BLaER1 (cell line): ENCODE results near the gene LCLAT1.

Source experiments
- H3K27ac ChIP-seq: shearing (Covaris generic); formaldehyde crosslinking; 2 replicates; pipeline ENCODE4 v1.8.1; 2022
- H3K27me3 ChIP-seq: shearing (Covaris generic); formaldehyde crosslinking; 2 replicates; pipeline ENCODE4 v1.8.1; 2022
- H3K36me3 ChIP-seq: shearing (Covaris generic); formaldehyde crosslinking; 2 replicates; pipeline ENCODE4 v1.8.1; 2022
- H3K4me1 ChIP-seq: shearing (Covaris generic); formaldehyde crosslinking; 2 replicates; pipeline ENCODE4 v1.8.1; 2022
- H3K4me2 ChIP-seq: shearing (Covaris generic); formaldehyde crosslinking; 2 replicates; pipeline ENCODE4 v1.8.1; 2022
- H3K4me3 ChIP-seq: shearing (Covaris generic); formaldehyde crosslinking; 2 replicates; pipeline ENCODE4 v1.8.1; 2022
- H3K9ac ChIP-seq: shearing (Covaris generic); formaldehyde crosslinking; 2 replicates; pipeline ENCODE4 v1.8.1; 2022
- H3K9me3 ChIP-seq: shearing (Covaris generic); formaldehyde crosslinking; 2 replicates; pipeline ENCODE4 v1.8.1; 2022
- H4K20me1 ChIP-seq: shearing (Covaris generic); formaldehyde crosslinking; 2 replicates; pipeline ENCODE4 v1.8.1; 2022
- Cebpa-rat ChIP-seq: shearing (Covaris generic); IDR thresholded peaks from 2 replicates; pipeline ENCODE4 v1.8.1; 2022

LCLAT1 gene

DNA sequence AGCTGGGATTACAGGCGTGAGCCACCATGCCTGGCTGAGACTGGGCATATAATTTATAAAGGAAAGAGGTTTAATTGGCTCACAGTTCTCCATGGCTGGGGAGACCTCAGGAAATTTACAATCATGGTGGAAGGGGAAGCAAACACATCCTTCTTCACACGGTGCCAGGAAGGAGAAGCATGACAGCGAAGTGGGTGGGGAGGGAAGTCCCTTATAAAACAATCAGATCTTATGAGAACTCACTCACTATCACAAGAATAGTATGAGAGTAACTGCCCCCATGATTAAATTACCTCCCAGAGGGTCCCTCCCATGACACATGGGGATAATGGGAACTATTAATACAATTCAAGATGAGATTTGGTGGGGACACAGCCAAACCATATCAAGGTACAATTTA lies 7.8 kb upstream of the LCLAT1 start:
- Histone ChIP-seq H3K4me2 (no peak overlapping the region), H3K27ac (no peak overlapping the region), H4K20me1 (no peaks in the 10 kb centered on the region), H3K4me1 (no peaks in the 10 kb centered on the region), H3K36me3 (no peaks in the 10 kb centered on the region), H3K9ac (no peak overlapping the region), H3K4me3 (no peak overlapping the region), H3K9me3 (no peaks in the 10 kb centered on the region), H3K27me3 (no peaks in the 10 kb centered on the region)
- no peak for TF ChIP-seq Cebpa-rat

DNA sequence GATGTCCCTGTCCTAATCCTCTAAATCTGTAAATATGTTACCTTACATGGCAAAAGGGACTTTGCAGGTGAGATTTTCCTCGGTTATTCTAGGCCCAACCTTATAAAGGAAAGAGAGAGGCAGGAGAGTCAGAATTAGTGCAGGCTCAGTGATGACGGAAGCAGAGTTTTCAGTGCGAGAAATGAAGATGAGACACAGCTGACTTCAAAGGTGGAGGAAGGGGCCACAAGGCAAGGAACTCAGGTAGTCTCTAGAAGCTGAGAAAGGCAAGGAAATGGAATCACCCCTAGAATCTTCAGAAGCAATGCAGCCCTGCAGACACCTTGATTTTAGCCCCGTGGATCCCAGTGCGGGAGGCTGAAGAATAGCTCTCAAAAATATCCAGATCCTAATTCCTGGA lies 7.2 kb upstream of the LCLAT1 start:
- Histone ChIP-seq H3K36me3 (no peaks in the 10 kb centered on the region), H3K4me1 (no peaks in the 10 kb centered on the region), H3K4me2 (no peak overlapping the region), H3K9me3 (no peaks in the 10 kb centered on the region), H4K20me1 (no peaks in the 10 kb centered on the region), H3K4me3 (no peak overlapping the region), H3K27me3 (no peaks in the 10 kb centered on the region), H3K9ac (no peak overlapping the region), H3K27ac (no peak overlapping the region)
- no peak for TF ChIP-seq Cebpa-rat

DNA sequence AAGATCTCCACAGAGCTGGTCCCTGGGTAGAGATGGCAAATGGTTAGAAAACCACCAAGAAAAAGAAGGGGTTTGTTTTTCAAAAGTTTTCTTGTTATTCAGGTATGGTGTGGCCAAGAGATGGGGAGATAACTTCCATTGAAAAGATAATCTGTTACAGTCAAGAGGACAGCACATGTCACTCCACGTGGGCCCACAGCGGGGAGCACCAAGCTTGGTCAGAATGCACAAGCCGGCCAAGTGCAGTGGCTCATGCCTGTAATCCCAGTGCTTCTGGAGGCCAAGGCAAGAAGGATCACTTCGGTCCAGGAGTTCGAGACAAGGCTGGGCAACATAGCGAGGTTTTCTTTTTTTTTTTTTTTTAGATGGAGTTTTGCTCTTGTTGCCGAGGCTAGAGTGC lies 6.0 kb upstream of the LCLAT1 start:
- no peak overlapping the region for H3K27ac ChIP-seq
- H3K9me3 ChIP-seq, result no peaks in the 10 kb centered on the region
- no peak overlapping the region for H3K9ac ChIP-seq
- TF ChIP-seq Cebpa-rat, result no peak
- H3K36me3 ChIP-seq, result no peaks in the 10 kb centered on the region
- no peaks in the 10 kb centered on the region for H3K4me1 ChIP-seq
- H4K20me1 ChIP-seq, result no peaks in the 10 kb centered on the region
- no peak overlapping the region for H3K4me2 ChIP-seq
- H3K27me3 ChIP-seq, result no peaks in the 10 kb centered on the region
- H3K4me3 ChIP-seq, result no peak overlapping the region

DNA sequence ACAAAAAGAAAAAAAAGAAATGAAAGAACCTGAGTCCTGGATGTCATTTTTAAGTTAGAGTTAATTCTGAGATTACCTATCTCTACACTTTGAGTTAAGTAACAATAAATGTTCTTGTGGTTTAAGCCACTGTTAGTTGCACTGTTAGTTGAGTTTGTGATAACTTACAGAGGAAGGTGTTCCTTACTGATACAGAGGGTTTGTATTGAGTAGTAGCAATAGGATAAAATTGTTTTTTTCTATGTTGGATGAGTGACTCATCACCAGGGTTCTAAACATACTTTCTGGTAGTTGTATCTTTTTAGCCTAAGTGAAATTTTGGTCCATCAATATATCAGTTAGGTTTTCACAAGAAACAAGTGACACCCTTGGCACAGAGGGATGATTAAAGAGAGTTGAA lies 4.0 kb upstream of the LCLAT1 start:
- Histone ChIP-seq H3K9ac (no peak overlapping the region), H3K4me1 (peaks cover 11% of the 10 kb centered on the region), H3K4me2 (no peak overlapping the region), H3K27ac (no peak overlapping the region), H3K36me3 (no peaks in the 10 kb centered on the region), H4K20me1 (no peaks in the 10 kb centered on the region), H3K27me3 (no peaks in the 10 kb centered on the region), H3K9me3 (no peaks in the 10 kb centered on the region), H3K4me3 (no peak overlapping the region)
- TF ChIP-seq Cebpa-rat, result no peak

DNA sequence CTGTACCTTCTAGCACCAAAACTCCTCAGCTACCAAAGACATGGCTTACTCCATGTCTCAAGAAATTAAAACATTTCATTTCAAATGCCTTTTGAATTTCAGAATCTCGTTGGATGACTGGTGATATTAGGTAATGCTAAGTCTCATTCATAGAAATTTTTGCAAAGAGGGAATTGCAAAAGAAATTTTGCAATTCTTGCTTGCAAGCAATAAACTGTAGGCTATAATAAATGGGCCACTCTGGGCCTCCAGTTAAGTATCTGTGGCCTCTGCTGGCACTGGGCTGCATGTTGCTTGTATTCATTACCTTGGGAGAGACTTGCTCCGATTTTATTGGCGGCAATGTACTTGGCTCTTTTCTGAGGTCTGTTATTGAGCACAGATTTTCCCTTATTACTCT lies 2.8 kb upstream of the LCLAT1 start:
- Histone ChIP-seq H3K27ac (no peak overlapping the region), H3K4me2 (no peak overlapping the region), H3K4me1 (peaks cover 20% of the 10 kb centered on the region), H3K9me3 (no peaks in the 10 kb centered on the region), H3K36me3 (no peaks in the 10 kb centered on the region), H3K9ac (no peak overlapping the region), H4K20me1 (no peaks in the 10 kb centered on the region), H3K27me3 (no peaks in the 10 kb centered on the region), H3K4me3 (no peak overlapping the region)
- TF ChIP-seq Cebpa-rat, result no peak

DNA sequence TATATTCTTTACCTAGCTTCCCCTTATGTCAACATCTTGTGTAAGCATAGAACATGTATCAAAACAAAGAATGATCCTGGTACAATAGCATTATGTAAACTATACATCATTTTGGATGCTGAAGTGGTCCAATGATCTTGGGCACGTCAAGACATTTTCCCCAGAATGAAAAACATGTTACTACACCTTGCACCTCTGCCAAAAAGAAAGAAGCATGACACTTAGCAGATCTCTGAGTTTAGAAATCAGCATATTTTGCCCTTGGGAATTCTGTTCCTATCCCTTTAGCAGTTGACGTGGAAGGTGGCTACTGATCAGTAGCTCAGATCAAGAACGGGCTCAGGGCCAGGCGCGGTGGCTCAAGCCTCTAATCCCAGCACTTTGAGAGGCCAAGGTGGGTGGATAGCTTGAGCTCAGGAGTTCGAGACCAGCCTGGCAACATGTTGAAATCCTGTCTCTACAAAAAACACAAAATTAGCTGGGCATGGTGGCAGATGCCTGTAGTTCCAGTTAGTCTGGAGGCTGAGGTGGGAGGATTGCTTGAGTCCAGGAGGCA lies 1.7 kb upstream of the LCLAT1 start:
- Histone ChIP-seq H3K4me1 (peaks cover 20% of the 10 kb centered on the region), H3K9ac (no peak overlapping the region), H3K4me2 (no peak overlapping the region), H3K4me3 (no peak overlapping the region), H3K9me3 (no peaks in the 10 kb centered on the region), H4K20me1 (peaks cover 4% of the 10 kb centered on the region; the same call in 1 of the 2 replicates), H3K36me3 (0 out of 2 replicates have a peak, but pooled peaks cover 4% of the 10 kb centered on the region), H3K27ac (no peak overlapping the region), H3K27me3 (no peaks in the 10 kb centered on the region)
- TF ChIP-seq Cebpa-rat, result no peak

DNA sequence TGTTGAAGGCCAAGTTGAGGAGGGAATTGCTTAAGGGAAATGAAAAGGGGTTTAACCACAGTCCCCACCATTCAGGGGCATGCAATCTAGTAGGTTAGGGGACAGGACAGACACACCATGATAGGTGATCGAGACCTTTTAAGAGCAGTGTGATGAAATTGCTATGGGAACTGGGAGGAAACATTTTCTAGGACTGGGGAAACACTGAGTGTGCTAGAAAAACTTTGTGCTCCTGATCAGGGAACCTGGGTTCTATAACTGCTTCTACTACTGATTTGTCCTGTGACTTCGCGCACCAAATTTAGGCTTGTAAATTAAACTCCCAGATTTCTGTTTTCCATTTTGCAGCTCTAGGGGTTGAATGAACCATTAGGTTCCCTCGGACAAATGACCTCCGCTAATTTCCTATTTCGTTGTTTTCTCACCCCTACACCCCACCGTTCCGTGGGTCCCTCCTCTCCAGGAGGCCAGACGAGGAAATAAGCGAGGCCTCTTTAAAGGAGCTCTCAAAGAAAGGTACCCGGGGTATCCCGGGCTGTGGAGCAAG lies 371 bp upstream of the LCLAT1 start:
- H4K20me1 ChIP-seq, result peaks cover 4% of the 10 kb centered on the region; the same call in 1 of the 2 replicates
- H3K4me2 ChIP-seq, result peak overlapping the region; percentile 90
- TF ChIP-seq Cebpa-rat, result no peak
- no peaks in the 10 kb centered on the region for H3K27me3 ChIP-seq
- 0 out of 2 replicates have a peak, but pooled peaks cover 4% of the 10 kb centered on the region for H3K36me3 ChIP-seq
- H3K9ac ChIP-seq, result peak overlapping the region; percentile 85
- H3K4me3 ChIP-seq, result peak overlapping the region; percentile 91
- H3K4me1 ChIP-seq, result peaks cover 20% of the 10 kb centered on the region
- H3K27ac ChIP-seq, result peak overlapping the region; percentile 82
- H3K9me3 ChIP-seq, result no peaks in the 10 kb centered on the region

DNA sequence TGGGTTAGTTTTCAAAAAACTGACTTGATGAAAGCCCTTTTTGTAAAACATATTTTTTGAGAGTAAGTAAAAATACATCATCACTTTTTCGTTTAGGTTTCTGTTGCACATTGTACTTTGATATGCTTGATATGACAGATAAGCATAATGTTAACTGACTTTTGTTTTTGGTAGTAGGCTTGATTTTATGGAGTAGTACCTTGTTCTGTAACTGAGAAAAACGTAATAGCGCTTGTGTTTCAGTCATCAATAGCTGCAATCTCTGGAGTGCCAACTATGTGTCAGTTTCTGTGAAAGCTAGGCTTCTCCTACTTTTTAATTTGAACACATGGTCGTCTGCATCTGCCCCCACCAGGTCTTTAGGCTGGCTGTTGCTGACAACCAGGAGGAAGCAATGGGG lies 1.3 kb downstream of the LCLAT1 start:
- H3K4me3 ChIP-seq, result peak overlapping the region; percentile 91; the same call in 1 of the 2 replicates
- H3K4me2 ChIP-seq, result peak overlapping the region; percentile 90
- H3K9me3 ChIP-seq, result no peaks in the 10 kb centered on the region
- peak overlapping the region; percentile 85; the same call in 1 of the 2 replicates for H3K9ac ChIP-seq
- no peaks in the 10 kb centered on the region for H3K27me3 ChIP-seq
- TF ChIP-seq Cebpa-rat, result no peak
- H3K4me1 ChIP-seq, result peaks cover 20% of the 10 kb centered on the region
- H3K36me3 ChIP-seq, result 0 out of 2 replicates have a peak, but pooled peaks cover 4% of the 10 kb centered on the region
- H4K20me1 ChIP-seq, result peaks cover 17% of the 10 kb centered on the region; the same call in 1 of the 2 replicates
- no peak overlapping the region for H3K27ac ChIP-seq

DNA sequence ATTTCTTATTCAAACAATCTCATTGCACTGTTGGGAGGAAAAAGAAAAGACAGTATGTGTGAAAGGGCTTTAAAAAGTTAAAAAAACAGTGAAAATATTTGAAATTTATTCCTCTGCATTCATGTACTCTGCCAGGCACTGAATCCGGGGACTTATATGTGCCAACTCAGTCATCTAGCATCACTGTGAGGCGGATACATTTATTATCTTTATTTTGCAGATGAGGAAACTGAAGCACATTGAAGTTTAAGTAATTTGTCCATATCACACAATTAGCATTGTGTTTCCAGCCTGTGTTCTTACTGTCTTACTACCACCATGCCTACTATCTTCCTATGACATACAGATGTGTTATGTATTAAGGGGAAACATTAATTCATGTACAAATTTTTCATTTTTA lies 1.8 kb downstream of the LCLAT1 start:
- Histone ChIP-seq H3K4me3 (no peak overlapping the region), H3K27ac (no peak overlapping the region), H3K4me1 (peaks cover 20% of the 10 kb centered on the region), H4K20me1 (peaks cover 23% of the 10 kb centered on the region; the same call in 1 of the 2 replicates), H3K27me3 (no peaks in the 10 kb centered on the region), H3K4me2 (peak overlapping the region; percentile 90), H3K9me3 (no peaks in the 10 kb centered on the region), H3K9ac (no peak overlapping the region), H3K36me3 (0 out of 2 replicates have a peak, but pooled peaks cover 4% of the 10 kb centered on the region)
- no peak for TF ChIP-seq Cebpa-rat

DNA sequence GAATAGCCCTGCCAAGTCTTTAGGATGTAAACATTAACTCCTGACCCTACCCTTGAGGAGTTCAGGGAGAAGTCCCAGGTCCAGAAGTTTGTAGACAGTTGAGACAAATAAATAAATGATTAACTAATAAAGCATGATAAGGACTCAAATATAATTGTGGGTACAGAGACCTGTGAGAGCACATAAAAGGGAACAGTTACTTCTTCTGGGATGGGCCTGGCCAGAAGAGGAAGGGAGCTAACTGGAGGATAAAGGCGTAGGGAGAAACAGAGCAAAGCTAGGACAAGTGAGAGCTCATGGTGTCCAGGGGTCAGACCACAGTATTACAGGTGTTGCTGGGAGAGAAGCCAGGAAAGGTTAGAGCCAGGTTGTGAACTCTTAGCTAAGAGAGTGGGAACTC lies 3.0 kb downstream of the LCLAT1 start:
- H3K4me1 ChIP-seq, result peaks cover 20% of the 10 kb centered on the region
- H3K9ac ChIP-seq, result no peak overlapping the region
- no peak for TF ChIP-seq Cebpa-rat
- H3K27me3 ChIP-seq, result no peaks in the 10 kb centered on the region
- peaks cover 34% of the 10 kb centered on the region for H4K20me1 ChIP-seq
- H3K4me3 ChIP-seq, result no peak overlapping the region
- no peaks in the 10 kb centered on the region for H3K9me3 ChIP-seq
- 0 out of 2 replicates have a peak, but pooled peaks cover 4% of the 10 kb centered on the region for H3K36me3 ChIP-seq
- H3K27ac ChIP-seq, result no peak overlapping the region
- H3K4me2 ChIP-seq, result no peak overlapping the region
